Gastrocnemius medialis (tissue), 4 donors: ENCODE measurements around the gene TLR9.

Source experiments
- POLR2A ChIP-seq, 2 donors: fragments of 450-650 bp; IDR thresholded peaks; one replicate each; pipeline ENCODE4 v1.6.1; 2017; ENCODE audit warnings: antibody characterized with exemption in 2 of 2, mild to moderate bottlenecking in 2 of 2, moderate library complexity in 2 of 2
- TF ChIP-seq, protein P1 (sequence below), 5 experiments: fragments of 450-650 bp in 3 of 5; fragments of 200-600 bp in 2 of 5; sonication (generic) in 2 of 5; IDR thresholded peaks in 4 of 5; conservative IDR thresholded peaks in 1 of 5; 1 replicate in 4 of 5; 2 replicates in 1 of 5; pipeline ENCODE4 v1.5.1; 2016 to 2019; ENCODE audit warnings: antibody characterized with exemption in 5 of 5, mild to moderate bottlenecking in 3 of 5, moderate library complexity in 3 of 5

- TF ChIP-seq POLR2A (IDR thresholded peaks at IDR 0.05), result peak in 1 of 2 donors; percentile 9
- TF ChIP-seq, protein P1, sequence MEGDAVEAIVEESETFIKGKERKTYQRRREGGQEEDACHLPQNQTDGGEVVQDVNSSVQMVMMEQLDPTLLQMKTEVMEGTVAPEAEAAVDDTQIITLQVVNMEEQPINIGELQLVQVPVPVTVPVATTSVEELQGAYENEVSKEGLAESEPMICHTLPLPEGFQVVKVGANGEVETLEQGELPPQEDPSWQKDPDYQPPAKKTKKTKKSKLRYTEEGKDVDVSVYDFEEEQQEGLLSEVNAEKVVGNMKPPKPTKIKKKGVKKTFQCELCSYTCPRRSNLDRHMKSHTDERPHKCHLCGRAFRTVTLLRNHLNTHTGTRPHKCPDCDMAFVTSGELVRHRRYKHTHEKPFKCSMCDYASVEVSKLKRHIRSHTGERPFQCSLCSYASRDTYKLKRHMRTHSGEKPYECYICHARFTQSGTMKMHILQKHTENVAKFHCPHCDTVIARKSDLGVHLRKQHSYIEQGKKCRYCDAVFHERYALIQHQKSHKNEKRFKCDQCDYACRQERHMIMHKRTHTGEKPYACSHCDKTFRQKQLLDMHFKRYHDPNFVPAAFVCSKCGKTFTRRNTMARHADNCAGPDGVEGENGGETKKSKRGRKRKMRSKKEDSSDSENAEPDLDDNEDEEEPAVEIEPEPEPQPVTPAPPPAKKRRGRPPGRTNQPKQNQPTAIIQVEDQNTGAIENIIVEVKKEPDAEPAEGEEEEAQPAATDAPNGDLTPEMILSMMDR (IDR thresholded peaks at IDR 0.05 in 4 of 5, conservative IDR thresholded peaks at IDR 0.05 in 1 of 5), result peak in 3 of 5 experiments; percentile 6 to 37 (median 14)
Observed at GRCh38 chr3:52237657-52238172, 12.3 kb upstream of the TLR9 start.
